22Rv1 (cell line): ENCODE results near the gene RNU7-1.

Source experiments
- ZFX ChIP-seq: fragments of 450-650 bp; IDR thresholded peaks from 2 replicates; pipeline ENCODE4 v1.6.1; 2017; ENCODE audit warnings: antibody characterized with exemption, borderline replicate concordance
- TF ChIP-seq, protein P1 (sequence below): fragments of 450-650 bp; IDR thresholded peaks from 2 replicates; pipeline ENCODE4 v1.5.1; 2017; ENCODE audit warnings: mild to moderate bottlenecking

DNA sequence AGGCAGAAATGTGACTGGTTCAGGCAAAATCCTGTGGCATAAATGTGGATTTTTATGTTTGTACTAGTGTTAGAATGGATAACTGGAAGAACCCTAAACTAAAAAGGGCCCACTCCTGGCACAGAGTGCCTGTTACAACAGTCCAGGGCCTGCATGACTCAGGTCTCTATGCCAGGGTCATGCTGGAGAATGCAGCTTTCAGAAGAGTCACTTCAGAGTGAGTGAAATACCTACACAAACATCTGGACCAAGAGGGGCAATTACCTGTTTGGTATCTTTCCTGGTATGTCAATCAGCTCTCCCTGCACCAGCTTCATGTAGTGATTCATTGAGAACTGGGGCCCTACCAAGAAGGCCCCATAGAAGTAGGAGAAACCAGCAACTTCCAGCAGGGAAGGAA, 37.1 kb downstream of the RNU7-1 start:
- TF ChIP-seq, protein P1, sequence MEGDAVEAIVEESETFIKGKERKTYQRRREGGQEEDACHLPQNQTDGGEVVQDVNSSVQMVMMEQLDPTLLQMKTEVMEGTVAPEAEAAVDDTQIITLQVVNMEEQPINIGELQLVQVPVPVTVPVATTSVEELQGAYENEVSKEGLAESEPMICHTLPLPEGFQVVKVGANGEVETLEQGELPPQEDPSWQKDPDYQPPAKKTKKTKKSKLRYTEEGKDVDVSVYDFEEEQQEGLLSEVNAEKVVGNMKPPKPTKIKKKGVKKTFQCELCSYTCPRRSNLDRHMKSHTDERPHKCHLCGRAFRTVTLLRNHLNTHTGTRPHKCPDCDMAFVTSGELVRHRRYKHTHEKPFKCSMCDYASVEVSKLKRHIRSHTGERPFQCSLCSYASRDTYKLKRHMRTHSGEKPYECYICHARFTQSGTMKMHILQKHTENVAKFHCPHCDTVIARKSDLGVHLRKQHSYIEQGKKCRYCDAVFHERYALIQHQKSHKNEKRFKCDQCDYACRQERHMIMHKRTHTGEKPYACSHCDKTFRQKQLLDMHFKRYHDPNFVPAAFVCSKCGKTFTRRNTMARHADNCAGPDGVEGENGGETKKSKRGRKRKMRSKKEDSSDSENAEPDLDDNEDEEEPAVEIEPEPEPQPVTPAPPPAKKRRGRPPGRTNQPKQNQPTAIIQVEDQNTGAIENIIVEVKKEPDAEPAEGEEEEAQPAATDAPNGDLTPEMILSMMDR = no peak
- TF ChIP-seq ZFX = no peak
